IPS-18c (cell line): ENCODE measurements around the gene VIPAS39.
A peak's percentile ranks its signal among the peaks of the same experiment; 100 is the strongest.

Experiments
- H3K4me3 ChIP-seq: 2 replicates; pipeline ENCODE4 v1.7.0; 2013; ENCODE audit warnings: low read depth, mild to moderate bottlenecking, low read length, moderate library complexity; ENCODE audit not compliant: insufficient read depth
- H3K9me3 ChIP-seq: one replicate; pipeline ENCODE4 v1.6.1; 2013; ENCODE audit warnings: mild to moderate bottlenecking, low read length, moderate library complexity; ENCODE audit not compliant: control insufficient read depth, insufficient read depth

The VIPAS39 gene

GRCh38 chr14:77475432-77476115 lies 18.2 kb upstream of the VIPAS39 start:
- Histone ChIP-seq H3K9me3 (no peaks in the 10 kb centered on the region), H3K4me3 (no peak overlapping the region)

GRCh38 chr14:77474479-77475177 lies 17.2 kb upstream of the VIPAS39 start:
- Histone ChIP-seq H3K9me3 (no peaks in the 10 kb centered on the region), H3K4me3 (no peak overlapping the region)

- Histone ChIP-seq H3K4me3 (no peak overlapping the region), H3K9me3 (no peaks in the 10 kb centered on the region)
Observed at GRCh38 chr14:77473921-77474320, 16.5 kb upstream of the VIPAS39 start.

GRCh38 chr14:77470224-77470870 lies 12.9 kb upstream of the VIPAS39 start:
- H3K4me3 ChIP-seq: no peak overlapping the region
- no peaks in the 10 kb centered on the region for H3K9me3 ChIP-seq

GRCh38 chr14:77469539-77469938 lies 12.1 kb upstream of the VIPAS39 start:
- no peaks in the 10 kb centered on the region for H3K9me3 ChIP-seq

DNA sequence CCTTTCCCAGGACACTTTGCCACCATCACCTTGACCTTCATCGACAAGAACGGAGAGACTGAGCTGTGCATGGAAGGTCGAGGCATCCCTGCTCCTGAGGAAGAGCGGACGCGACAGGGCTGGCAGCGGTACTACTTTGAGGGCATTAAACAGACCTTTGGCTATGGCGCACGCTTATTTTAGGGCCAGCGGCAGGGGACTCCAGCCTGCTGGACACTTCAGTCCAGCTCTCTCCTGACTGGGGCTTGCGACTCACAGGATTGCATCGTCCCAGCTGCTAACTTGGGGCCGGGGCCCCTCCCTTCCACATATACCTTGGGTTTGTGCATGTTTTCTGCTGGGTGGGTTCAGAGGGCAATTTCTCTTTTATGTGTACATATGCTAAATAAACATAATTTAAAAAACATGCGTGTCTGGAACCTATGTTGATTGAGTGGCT lies 11.7 kb upstream of the VIPAS39 start:
- no peak overlapping the region for H3K4me3 ChIP-seq

More at GRCh38 chr14:77469539-77469938, 12.1 kb upstream of the VIPAS39 start:
- H3K4me3 ChIP-seq: no peak overlapping the region

DNA sequence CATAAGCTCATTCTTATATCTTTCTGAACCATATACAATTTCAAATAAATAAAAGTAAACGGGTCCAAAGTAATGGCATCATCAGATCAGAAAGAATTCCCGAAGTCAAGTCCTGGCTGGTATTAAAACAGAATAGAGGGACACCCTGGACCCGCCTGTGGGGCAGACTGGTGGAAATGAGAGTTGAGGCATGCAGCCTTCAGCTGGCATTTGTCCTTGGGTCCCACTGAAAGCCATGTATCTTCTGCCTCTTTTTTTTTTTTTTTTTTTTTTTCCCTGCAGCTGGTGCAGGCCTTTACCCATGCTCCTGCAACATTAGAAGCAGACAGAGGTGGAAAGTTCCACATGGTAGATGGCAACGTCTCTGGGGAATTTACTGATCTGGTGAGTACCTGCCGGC lies 10.4 kb upstream of the VIPAS39 start:
- Histone ChIP-seq H3K4me3 (no peak overlapping the region), H3K9me3 (no peaks in the 10 kb centered on the region)

More for the DNA sequence above, 11.7 kb upstream of the VIPAS39 start:
- no peaks in the 10 kb centered on the region for H3K9me3 ChIP-seq

DNA sequence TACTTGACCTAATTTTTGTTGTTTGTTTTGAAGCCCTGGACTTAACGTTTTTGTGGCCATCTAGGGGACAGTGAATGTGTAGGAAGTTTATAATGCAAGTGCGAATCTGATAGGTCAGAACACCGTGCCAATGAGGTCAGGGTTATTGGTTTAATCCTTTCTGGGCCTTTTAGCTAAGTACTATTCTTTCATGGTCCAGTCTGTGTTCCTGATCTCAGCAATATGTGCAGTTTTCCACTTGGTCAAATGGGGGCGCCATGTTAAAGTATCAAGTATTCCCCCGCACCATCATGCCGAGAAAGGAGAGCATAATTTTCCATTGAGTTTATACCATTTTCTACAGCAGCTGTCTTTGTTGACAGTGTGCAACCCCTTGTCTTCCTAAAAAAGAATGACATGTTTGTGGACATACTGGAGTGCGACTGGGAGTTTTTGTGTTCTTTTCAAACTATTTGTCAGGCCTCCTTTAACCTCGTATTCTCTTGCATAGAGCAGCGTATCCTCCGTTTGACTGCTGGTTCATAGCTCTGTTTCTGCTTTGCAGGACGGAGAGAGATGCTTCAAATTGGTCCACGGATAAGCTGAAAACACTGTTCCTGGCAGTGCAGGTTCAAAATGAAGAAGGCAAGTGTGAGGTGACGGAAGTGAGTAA lies 1.8 kb upstream of the VIPAS39 start:
- peak overlapping the region; percentile 67 for H3K4me3 ChIP-seq
- no peaks in the 10 kb centered on the region for H3K9me3 ChIP-seq

- H3K4me3 ChIP-seq: peak overlapping the region; percentile 67
- no peaks in the 10 kb centered on the region for H3K9me3 ChIP-seq
Observed at GRCh38 chr14:77458249-77458950, 999 bp upstream of the VIPAS39 start.

GRCh38 chr14:77457115-77457521 lies 283 bp downstream of the VIPAS39 start:
- H3K9me3 ChIP-seq: no peaks in the 10 kb centered on the region
- H3K4me3 ChIP-seq: peak overlapping the region; percentile 67

- Histone ChIP-seq H3K4me3 (no peak overlapping the region), H3K9me3 (no peaks in the 10 kb centered on the region)
Observed at GRCh38 chr14:77455966-77456640, 1.3 kb downstream of the VIPAS39 start.

- H3K9me3 ChIP-seq: no peaks in the 10 kb centered on the region
Observed at GRCh38 chr14:77442196-77442595, 15.2 kb downstream of the VIPAS39 start.

DNA sequence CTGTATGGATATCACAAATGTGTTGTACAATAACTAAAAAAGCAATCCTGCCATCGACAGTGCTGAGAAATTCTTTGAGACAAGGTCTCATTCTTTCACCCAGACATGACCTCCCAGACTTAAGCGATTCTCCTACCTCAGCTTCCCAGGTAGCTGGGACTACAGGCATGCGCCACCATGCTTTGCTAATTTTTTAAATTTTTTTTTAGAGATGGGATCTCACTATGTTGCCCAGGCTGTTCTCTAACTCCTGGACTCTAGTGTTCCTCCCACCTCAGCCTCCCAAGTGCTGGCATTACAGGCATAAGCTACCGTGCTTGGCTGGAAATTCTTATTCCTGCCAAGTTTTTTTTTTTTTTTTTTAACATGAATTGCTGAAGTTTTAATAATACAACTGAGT lies 17.5 kb downstream of the VIPAS39 start:
- Histone ChIP-seq H3K9me3 (no peaks in the 10 kb centered on the region), H3K4me3 (no peak overlapping the region)

More at GRCh38 chr14:77442196-77442595, 15.2 kb downstream of the VIPAS39 start:
- no peak overlapping the region for H3K4me3 ChIP-seq

GRCh38 chr14:77438596-77438995 lies 18.8 kb downstream of the VIPAS39 start:
- H3K9me3 ChIP-seq: no peaks in the 10 kb centered on the region
- H3K4me3 ChIP-seq: no peak overlapping the region

GRCh38 chr14:77436042-77436441 lies 21.4 kb downstream of the VIPAS39 start:
- Histone ChIP-seq H3K9me3 (no peaks in the 10 kb centered on the region), H3K4me3 (no peak overlapping the region)

DNA sequence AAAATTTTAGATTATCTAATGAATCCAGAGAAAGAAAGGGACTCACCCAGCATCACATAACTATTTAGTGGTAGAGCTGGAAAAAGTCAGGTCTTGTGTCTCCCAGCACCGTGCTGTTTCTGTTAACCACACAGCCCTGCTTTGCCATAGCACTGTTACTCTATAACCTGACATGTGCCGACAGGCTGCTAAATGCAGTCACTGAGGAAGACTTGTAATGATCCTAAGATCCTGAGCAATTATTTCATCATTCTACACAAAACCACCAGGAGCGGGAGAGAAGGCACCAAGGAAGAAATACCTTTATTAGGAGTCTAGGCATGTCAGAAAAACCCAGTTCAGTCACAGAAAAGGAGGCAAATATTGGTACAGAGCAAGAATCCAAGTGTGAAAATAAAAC lies 31.0 kb downstream of the VIPAS39 start:
- Histone ChIP-seq H3K9me3 (no peaks in the 10 kb centered on the region), H3K4me3 (no peak overlapping the region)
